Body of pancreas (tissue), 4 donors: ENCODE measurements around the gene CDK17. TPM values are rescaled to one million over a fixed set of nuclear protein-coding genes. Genes with fewer than 3 reads are reported as not detected.

ENCODE experiments used
- ATAC-seq: fragments of 150-250 bp; one replicate; pipeline ENCODE4 v1.9.1; 2016
- DNase-seq, 4 donors: peaks; one replicate each; pipeline ENCODE4 v3.0.0-alpha.2; 2019
- H3K27ac ChIP-seq, 4 donors: fragments of 200-600 bp; sonication (generic); 1 replicate in 3 of 4; 2 replicates in 1 of 4; pipeline versions ENCODE4 v1.5.1 to v1.6.1; 2016 to 2019; ENCODE audit warnings: mild to moderate bottlenecking in 1 of 4, mixed read lengths in 1 of 4, moderate library complexity in 1 of 4
- H3K27me3 ChIP-seq, 2 donors: fragments of 200-600 bp; sonication (generic); one replicate each; pipeline ENCODE4 v1.6.0; 2016; ENCODE audit warnings: mild to moderate bottlenecking in 1 of 2
- H3K36me3 ChIP-seq, 2 donors: fragments of 200-600 bp; sonication (generic); replicated peaks in 1 of 2; 2 replicates each; pipeline ENCODE4 v1.5.1; 2016; ENCODE audit warnings: low read depth in 2 of 2; ENCODE audit not compliant: insufficient read depth in 1 of 2
- H3K4me1 ChIP-seq: fragments of 200-600 bp; sonication (generic); one replicate; pipeline ENCODE4 v1.6.0; 2016
- H3K4me3 ChIP-seq, 2 donors: fragments of 200-600 bp; sonication (generic); 1 replicate in 1 of 2; 2 replicates in 1 of 2; pipeline ENCODE4 v1.5.1; 2016 to 2019
- H3K9me3 ChIP-seq, 3 donors: fragments of 200-600 bp; sonication (generic); 1 replicate in 2 of 3; 2 replicates in 1 of 3; pipeline ENCODE4 v1.5.1; 2016
- CTCF ChIP-seq, 7 experiments: fragments of 450-650 bp in 4 of 7; fragments of 200-600 bp in 3 of 7; sonication (generic) in 3 of 7; IDR thresholded peaks; one replicate each; pipeline ENCODE4 v1.5.1; 2016 to 2019; ENCODE audit warnings: antibody characterized with exemption in 7 of 7
- POLR2A ChIP-seq, 3 donors: fragments of 450-650 bp; IDR thresholded peaks; one replicate each; pipeline ENCODE4 v1.6.1; 2016; ENCODE audit warnings: antibody characterized with exemption in 3 of 3, mild to moderate bottlenecking in 2 of 3
- WGBS, 2 donors: methylation state at CpG; one replicate each; pipeline ENCODE4 v1.1.5; 2017; 5-methylcytosine and 5-hydroxymethylcytosine counted together
- intact Hi-C: fragments of 100-400 bp; cut with DNase I; formaldehyde crosslinking; loops from one replicate; pipeline ENCODE4 v1.15.1; 2023
- total RNA-seq, 2 donors: library from RNA; depleted of rRNA; stranded (reverse); fragments of >200 nt; gene quantifications; one replicate each; pipeline ENCODE4 v1.1.0, GENCODE V29; 2016

CDK17 gene
- total RNA-seq, 2 donors from 2014 or later, result 17.5 to 29.8 TPM

- peaks cover 0 to 5% of the 10 kb centered on the region in 2 donors for H3K36me3 ChIP-seq
- no peak overlapping the region for H3K27ac ChIP-seq
- TF ChIP-seq CTCF (IDR thresholded peaks at IDR 0.05) (no peak), POLR2A (IDR thresholded peaks at IDR 0.05) (no peak)
- DNase-seq (no peak), ATAC-seq (no peak)
- intact Hi-C loops, result no loop called here
- H3K27me3 ChIP-seq, result no peaks in the 10 kb centered on the region
- H3K4me3 ChIP-seq, result no peak overlapping the region
- no peaks in the 10 kb centered on the region for H3K4me1 ChIP-seq
- H3K9me3 ChIP-seq, result no peaks in the 10 kb centered on the region
- 92 to 94% methylated on average over 6 of the region's 6 CpGs for WGBS, 2 donors
Observed at GRCh38 chr12:96295532-96296160, 104.6 kb downstream of the CDK17 start.

GRCh38 chr12:96294831-96295230 is 105.4 kb downstream of the CDK17 start:
- Histone ChIP-seq H3K27me3 (no peaks in the 10 kb centered on the region), H3K4me1 (no peaks in the 10 kb centered on the region), H3K9me3 (no peaks in the 10 kb centered on the region), H3K27ac (no peak overlapping the region), H3K36me3 (peaks cover 0 to 5% of the 10 kb centered on the region in 2 donors), H3K4me3 (no peak overlapping the region)
- no peak for DNase-seq
- WGBS, 2 donors, result 68 to 70% methylated on average over 3 of the region's 3 CpGs
- ATAC-seq, result no peak
- TF ChIP-seq POLR2A (IDR thresholded peaks at IDR 0.05) (no peak), CTCF (IDR thresholded peaks at IDR 0.05) (no peak)
- intact Hi-C loops, result no loop called here

- intact Hi-C loops, result no loop called here
- DNase-seq (no peak), ATAC-seq (no peak)
- Histone ChIP-seq H3K27ac (no peak overlapping the region), H3K9me3 (no peaks in the 10 kb centered on the region), H3K36me3 (peaks cover 0 to 5% of the 10 kb centered on the region in 2 donors), H3K4me3 (no peak overlapping the region), H3K27me3 (no peaks in the 10 kb centered on the region), H3K4me1 (no peaks in the 10 kb centered on the region)
- no peak for TF ChIP-seq CTCF (IDR thresholded peaks at IDR 0.05)
- TF ChIP-seq POLR2A (IDR thresholded peaks at IDR 0.05), result no peak
- WGBS, 2 donors, result 93 to 100% methylated on average over 2 of the region's 2 CpGs
Observed at GRCh38 chr12:96293093-96293492, 107.1 kb downstream of the CDK17 start.

- Histone ChIP-seq H3K27me3 (no peaks in the 10 kb centered on the region), H3K4me3 (no peak overlapping the region), H3K9me3 (no peaks in the 10 kb centered on the region), H3K27ac (no peak overlapping the region), H3K4me1 (no peaks in the 10 kb centered on the region), H3K36me3 (peaks cover 0 to 15% of the 10 kb centered on the region in 2 donors)
- DNase-seq (no peak), ATAC-seq (no peak)
- TF ChIP-seq POLR2A (IDR thresholded peaks at IDR 0.05) (no peak), CTCF (IDR thresholded peaks at IDR 0.05) (no peak)
- intact Hi-C loops, result no loop called here
- 87 to 88% methylated on average over 5 of the region's 5 CpGs for WGBS, 2 donors
Observed at GRCh38 chr12:96289067-96289466, 111.2 kb downstream of the CDK17 start.

- Histone ChIP-seq H3K36me3 (peaks cover 0 to 23% of the 10 kb centered on the region in 2 donors), H3K9me3 (no peaks in the 10 kb centered on the region), H3K27ac (no peak overlapping the region), H3K27me3 (no peaks in the 10 kb centered on the region), H3K4me3 (no peak overlapping the region), H3K4me1 (no peaks in the 10 kb centered on the region)
- ATAC-seq, result no peak
- no peak for DNase-seq
- intact Hi-C loops, result no loop called here
- TF ChIP-seq CTCF (IDR thresholded peaks at IDR 0.05) (no peak), POLR2A (IDR thresholded peaks at IDR 0.05) (no peak)
Observed at GRCh38 chr12:96285158-96285557, 115.1 kb downstream of the CDK17 start.
